SH-SY5Y (cell line): ENCODE results near the gene GRID2.

Experiments
- GATA2 ChIP-seq: IDR thresholded peaks from 2 replicates; pipeline ENCODE4 v1.6.1; 2011; ENCODE audit warnings: mild to moderate bottlenecking, low read depth, low read length
- GATA3 ChIP-seq: IDR thresholded peaks from 2 replicates; pipeline ENCODE4 v1.6.1; 2011; ENCODE audit warnings: low read depth, mild to moderate bottlenecking, low read length, moderate library complexity

- no peak for TF ChIP-seq GATA2
- TF ChIP-seq GATA3, result no peak
These were observed 1.5 kb downstream of the GRID2 start for GRCh38 chr4:92305148-92305877.
